Smooth muscle cell (in vitro differentiated cells): Measurements from ENCODE around the gene SMYD4. TPM values are rescaled to one million over a fixed set of nuclear protein-coding genes. Genes with fewer than 3 reads are reported as not detected.

Experiments
- DNase-seq: peaks from one replicate; lab custom pipeline; 2025; ENCODE audit not compliant: unreplicated experiment; lab: John Stamatoyannopoulos, UW
- H2AFZ ChIP-seq: fragments of 200-600 bp; sonication (generic); 2 replicates; pipeline ENCODE4 v1.6.0; 2016; ENCODE audit warnings: antibody characterized with exemption, low read depth, mild to moderate bottlenecking
- H3F3A ChIP-seq: fragments of 200-600 bp; sonication (generic); 2 replicates; pipeline ENCODE4 v1.6.0; 2017; ENCODE audit warnings: antibody characterized with exemption, low read depth
- H3K27ac ChIP-seq: fragments of 200-600 bp; sonication (generic); 2 replicates; pipeline ENCODE4 v1.5.1; 2016; ENCODE audit warnings: low read depth, mild to moderate bottlenecking
- H3K27me3 ChIP-seq: fragments of 200-600 bp; sonication (generic); 2 replicates; pipeline ENCODE4 v1.6.1; 2016; ENCODE audit warnings: low read depth, mild to moderate bottlenecking
- H3K36me3 ChIP-seq: fragments of 200-600 bp; sonication (generic); 2 replicates; pipeline ENCODE4 v1.5.1; 2016; ENCODE audit warnings: low read depth
- H3K4me1 ChIP-seq: fragments of 200-600 bp; sonication (generic); 2 replicates; pipeline ENCODE4 v1.5.1; 2016; ENCODE audit warnings: low read depth
- H3K4me2 ChIP-seq: fragments of 200-600 bp; sonication (generic); 2 replicates; pipeline ENCODE4 v1.6.0; 2016; ENCODE audit warnings: mild to moderate bottlenecking
- H3K4me3 ChIP-seq: fragments of 200-600 bp; sonication (generic); 2 replicates; pipeline ENCODE4 v1.5.1; 2016; ENCODE audit warnings: mild to moderate bottlenecking
- H3K79me2 ChIP-seq: fragments of 200-600 bp; sonication (generic); 2 replicates; pipeline ENCODE4 v1.6.0; 2016; ENCODE audit warnings: low read depth, mild to moderate bottlenecking
- H3K9ac ChIP-seq: fragments of 200-600 bp; sonication (generic); 2 replicates; pipeline ENCODE4 v1.6.0; 2016; ENCODE audit warnings: low read depth
- H3K9me3 ChIP-seq: fragments of 200-600 bp; sonication (generic); replicated peaks from 2 replicates; pipeline ENCODE4 v1.5.1; 2016; ENCODE audit warnings: low read depth
- H4K20me1 ChIP-seq: fragments of 200-600 bp; sonication (generic); 2 replicates; pipeline ENCODE4 v1.6.0; 2016; ENCODE audit warnings: low read depth
- CTCF ChIP-seq: fragments of 200-600 bp; sonication (generic); IDR thresholded peaks from 2 replicates; pipeline ENCODE4 v1.5.1; 2017; ENCODE audit warnings: borderline replicate concordance, mild to moderate bottlenecking, antibody characterized with exemption; ENCODE audit not compliant: insufficient read depth, poor library complexity, severe bottlenecking
- WGBS: methylation state at CpG from one replicate; pipeline ENCODE4 v1.1.7; 2016; ENCODE audit warnings: low lambda C conversion rate; 5-methylcytosine and 5-hydroxymethylcytosine counted together
- polyA plus RNA-seq: library from polyadenylated mRNA; unstranded; fragments of >200 nt; fragmentation: Nextera tagmentation; extraction: Ambion mirVana; gene quantifications from 2 replicates; pipeline ENCODE4 v1.2.1, GENCODE V29; 2016
- total RNA-seq: library from RNA; depleted of rRNA; stranded (reverse); fragments of >200 nt; gene quantifications from 2 replicates; pipeline ENCODE4 v1.2.3, GENCODE V29; 2014

Gene SMYD4
- total and polyA plus RNA-seq, 2 experiments from 2014 or later = 9.5 to 11.1 TPM

GRCh38 chr17:1732241-1732832 lies 97.4 kb downstream of the SMYD4 start:
- no peaks in the 10 kb centered on the region for H3K27me3 ChIP-seq
- H3F3A ChIP-seq = no peaks in the 10 kb centered on the region
- no peak overlapping the region for H3K9ac ChIP-seq
- no peaks in the 10 kb centered on the region for H3K79me2 ChIP-seq
- no peaks in the 10 kb centered on the region for H3K36me3 ChIP-seq
- H4K20me1 ChIP-seq = no peaks in the 10 kb centered on the region
- H3K4me3 ChIP-seq = no peak overlapping the region
- no peaks in the 10 kb centered on the region for H3K9me3 ChIP-seq
- no peak for DNase-seq
- WGBS = 93% methylated on average over 18 of the region's 22 CpGs
- no peak overlapping the region for H2AFZ ChIP-seq
- TF ChIP-seq CTCF = no peak
- peaks cover 4% of the 10 kb centered on the region for H3K4me1 ChIP-seq
- H3K27ac ChIP-seq = no peak overlapping the region
- no peak overlapping the region for H3K4me2 ChIP-seq

GRCh38 chr17:1731194-1731506 lies 98.6 kb downstream of the SMYD4 start:
- no peak overlapping the region for H2AFZ ChIP-seq
- no peak overlapping the region for H3K4me2 ChIP-seq
- no peaks in the 10 kb centered on the region for H3K9me3 ChIP-seq
- H3K27ac ChIP-seq = peak overlapping the region; percentile 44
- no peak for TF ChIP-seq CTCF
- H3K9ac ChIP-seq = no peak overlapping the region
- H3K27me3 ChIP-seq = no peaks in the 10 kb centered on the region
- 88% methylated on average over 10 of the region's 10 CpGs for WGBS
- no peaks in the 10 kb centered on the region for H3F3A ChIP-seq
- H3K36me3 ChIP-seq = no peaks in the 10 kb centered on the region
- DNase-seq = no peak
- no peaks in the 10 kb centered on the region for H4K20me1 ChIP-seq
- no peaks in the 10 kb centered on the region for H3K79me2 ChIP-seq
- H3K4me3 ChIP-seq = no peak overlapping the region
- peaks cover 1% of the 10 kb centered on the region for H3K4me1 ChIP-seq

GRCh38 chr17:1730326-1731193 lies 99.1 kb downstream of the SMYD4 start:
- H3F3A ChIP-seq = no peaks in the 10 kb centered on the region
- no peak overlapping the region for H3K4me2 ChIP-seq
- H3K4me1 ChIP-seq = no peaks in the 10 kb centered on the region
- no peaks in the 10 kb centered on the region for H3K79me2 ChIP-seq
- no peak overlapping the region for H3K4me3 ChIP-seq
- TF ChIP-seq CTCF = no peak
- no peak overlapping the region for H2AFZ ChIP-seq
- H3K9ac ChIP-seq = peak overlapping the region; percentile 29
- 85% methylated on average over 39 of the region's 40 CpGs for WGBS
- no peaks in the 10 kb centered on the region for H3K36me3 ChIP-seq
- H4K20me1 ChIP-seq = no peaks in the 10 kb centered on the region
- no peaks in the 10 kb centered on the region for H3K27me3 ChIP-seq
- no peaks in the 10 kb centered on the region for H3K9me3 ChIP-seq
- peak overlapping the region; percentile 44 for H3K27ac ChIP-seq
- DNase-seq = no peak
